ENCODE results near the gene SNX20.

DNA sequence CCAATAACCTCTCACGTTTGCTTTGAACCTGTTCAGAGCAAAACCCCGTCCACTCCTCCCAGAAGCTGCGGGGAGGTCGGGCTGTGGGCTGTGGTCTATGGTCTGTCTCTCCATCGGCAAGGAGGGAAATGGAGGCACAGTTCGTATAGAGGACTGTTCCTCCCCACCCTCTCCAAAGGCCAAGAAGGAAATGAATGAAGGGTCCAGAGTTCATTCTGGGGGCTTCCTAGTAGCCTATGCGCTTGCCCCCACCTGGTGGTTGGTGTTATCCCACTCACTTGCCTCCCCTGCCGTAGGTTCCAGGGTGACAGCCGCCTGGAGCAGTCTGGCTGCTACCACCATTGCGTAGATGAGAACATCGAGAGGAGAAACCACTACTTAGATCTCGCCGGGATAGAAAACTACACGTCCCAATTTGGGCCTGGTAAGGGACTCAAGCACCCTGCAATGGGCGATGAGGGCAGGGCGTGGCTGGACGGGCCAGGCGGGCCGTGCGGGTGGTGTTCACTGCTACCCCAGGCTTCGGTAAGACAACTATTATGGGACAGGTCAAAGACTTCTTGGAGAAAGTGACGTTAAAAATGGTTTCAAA lies 49.0 kb downstream of the SNX20 start:
- no peak for TF ChIP-seq ZNF274 (IDR thresholded peaks at IDR 0.05; ENCODE audit: low read depth, low read length)
- no peak for TF ChIP-seq SUZ12 (IDR thresholded peaks at IDR 0.05; ENCODE audit: extremely low read depth, insufficient read depth, insufficient read length)
